HepG2 (cell line): ENCODE results near the gene TRAF3. TPM values are rescaled to one million over a fixed set of nuclear protein-coding genes. Genes with fewer than 3 reads are reported as not detected.

Source experiments
- HNF1A ChIP-seq, 2 experiments: sonication (generic) in 1 of 2; formaldehyde crosslinking in 1 of 2; IDR thresholded peaks; 2 replicates each; pipeline versions ENCODE4 v1.4.0 to v1.6.1; 2016 to 2020; ENCODE audit warnings: borderline replicate concordance in 1 of 2, low read depth in 1 of 2, mild to moderate bottlenecking in 1 of 2, missing genetic modification reagents in 1 of 2
- JUN ChIP-seq: sonication (generic); formaldehyde crosslinking; IDR thresholded peaks from 2 replicates; pipeline ENCODE4 v1.4.0; 2020; ENCODE audit warnings: mild to moderate bottlenecking, missing genetic modification reagents
- KLF13 ChIP-seq: sonication (generic); formaldehyde crosslinking; IDR thresholded peaks from 2 replicates; pipeline ENCODE4 v1.4.0; 2020; ENCODE audit warnings: mild to moderate bottlenecking, missing genetic modification reagents
- PAXIP1 ChIP-seq: sonication (generic); formaldehyde crosslinking; conservative IDR thresholded peaks from 2 replicates; pipeline ENCODE4 v1.4.0; 2020; ENCODE audit warnings: mild to moderate bottlenecking, missing genetic modification reagents, moderate library complexity
- TBX2 ChIP-seq: sonication (generic); formaldehyde crosslinking; IDR thresholded peaks from 2 replicates; pipeline ENCODE4 v1.5.0; 2020; ENCODE audit warnings: missing genetic modification reagents, mild to moderate bottlenecking, borderline replicate concordance
- ZFY ChIP-seq: sonication (generic); formaldehyde crosslinking; IDR thresholded peaks from 2 replicates; pipeline ENCODE4 v1.4.0; 2020; ENCODE audit warnings: missing genetic modification reagents
- polyA plus RNA-seq, 8 experiments: library from polyadenylated mRNA; depleted of rRNA in 3 of 8; stranded (reverse) in 7 of 8; unstranded in 1 of 8; fragments of >200 nt; fragmentation: Illumina TruSeq in 4 of 8; extraction: Trizol in 4 of 8; gene quantifications; 2 replicates each; pipeline versions ENCODE4 v1.2.1 to v1.2.3, GENCODE V29; 2011 to 2016; ENCODE audit warnings: low read depth in 4 of 8, missing spikeins in 1 of 8, mixed read lengths in 1 of 8; ENCODE audit not compliant: insufficient read depth in 1 of 8
- total RNA-seq, 5 experiments: library from RNA; depleted of rRNA; stranded (reverse); fragments of >200 nt; fragmentation: Illumina TruSeq; extraction: Trizol; gene quantifications; 2 replicates each; pipeline ENCODE4 v1.2.3, GENCODE V29; 2016; ENCODE audit warnings: low read depth in 1 of 5

Gene TRAF3
- total and polyA plus RNA-seq, 2 of the 13 experiments (the other 11 are each of a cell fraction or from before 2014, with no cell fraction given): 6.9 to 12.2 TPM

GRCh38 chr14:102828151-102828550 is 50.9 kb downstream of the TRAF3 start (continued):
- TF ChIP-seq PAXIP1 (CRISPR knock-in tag): no peak
- no peak for TF ChIP-seq JUN (CRISPR knock-in tag)
- TF ChIP-seq HNF1A (IDR thresholded peaks at IDR 0.05; ENCODE audit: low read depth): no peak
- no peak for TF ChIP-seq HNF1A (CRISPR knock-in tag; IDR thresholded peaks at IDR 0.05; ENCODE audit: borderline replicate concordance)
- TF ChIP-seq TBX2 (CRISPR knock-in tag): no peak
- TF ChIP-seq ZFY: no peak
- no peak for TF ChIP-seq KLF13
- TF ChIP-seq, all 625 proteins: peak for 0
